IMR-90 (cell line): ENCODE measurements around the gene INO80B. TPM values are rescaled to one million over a fixed set of nuclear protein-coding genes. Genes with fewer than 3 reads are reported as not detected.

Experiments
- ATAC-seq: fragments of 200-7000 bp; cut with Tn5 transposase; 2 replicates; pipeline ENCODE4 v1.9.1; 2020; ENCODE audit warnings: low read depth, mild to moderate bottlenecking, moderate library complexity
- BruUV-seq: library from RNA; stranded (reverse); fragments of 400-500 nt; replicated peaks from 2 replicates; lab custom pipeline; 2021; lab: Mats Ljungman, UMichigan
- CTCF ChIA-PET: fragments of 300-600 bp; formaldehyde crosslinking; extraction: SDS; loops from one replicate; lab custom pipeline; 2021; ENCODE audit warnings: antibody characterized with exemption; lab: Yijun Ruan, JAX
- POLR2A ChIA-PET: fragments of 300-600 bp; sonication (Branson Sonifier 250); formaldehyde crosslinking; loops from one replicate; lab custom pipeline; 2022; ENCODE audit warnings: antibody characterized with exemption; ENCODE audit not compliant: unreplicated experiment; lab: Charles Lee
- DNase-seq: peaks from one replicate; pipeline ENCODE4 v3.0.0; 2013
- H2AFZ ChIP-seq: replicated peaks from 2 replicates; pipeline ENCODE3; 2013; ENCODE audit warnings: low read length, mild to moderate bottlenecking; ENCODE audit not compliant: poor library complexity
- H2AK5ac ChIP-seq: 2 replicates; pipeline ENCODE4 v1.6.1; 2013; ENCODE audit warnings: low read depth, low read length, inconsistent platforms
- H2AK9ac ChIP-seq: replicated peaks from 2 replicates; pipeline ENCODE3; 2013; ENCODE audit warnings: mild to moderate bottlenecking, low read depth, low read length, moderate library complexity; ENCODE audit not compliant: poor library complexity
- H2BK120ac ChIP-seq: 2 replicates; pipeline ENCODE4 v1.6.1; 2013; ENCODE audit warnings: low read depth, low read length, inconsistent platforms
- H2BK15ac ChIP-seq: 3 replicates; pipeline ENCODE4 v1.6.1; 2013; ENCODE audit warnings: low read depth, low read length, inconsistent platforms
- H2BK20ac ChIP-seq: 2 replicates; pipeline ENCODE4 v1.6.1; 2013; ENCODE audit warnings: low read depth, mild to moderate bottlenecking, inconsistent platforms, low read length, moderate library complexity
- H2BK5ac ChIP-seq: 2 replicates; pipeline ENCODE4 v1.6.1; 2013; ENCODE audit warnings: mild to moderate bottlenecking, low read depth, low read length, inconsistent platforms; ENCODE audit not compliant: poor library complexity, severe bottlenecking
- H3K14ac ChIP-seq: replicated peaks from 2 replicates; pipeline ENCODE4 v1.6.1; 2013; ENCODE audit warnings: low read depth, low read length, inconsistent platforms
- H3K18ac ChIP-seq: 2 replicates; pipeline ENCODE4 v1.6.1; 2013; ENCODE audit warnings: low read depth, low read length, control low read depth
- H3K23ac ChIP-seq: 2 replicates; pipeline ENCODE4 v1.6.1; 2013; ENCODE audit warnings: low read depth, low read length, inconsistent platforms
- H3K27ac ChIP-seq: 2 replicates; pipeline ENCODE4 v1.5.1; 2013; ENCODE audit warnings: mild to moderate bottlenecking, control low read depth, low read length; ENCODE audit not compliant: insufficient read depth
- H3K27me3 ChIP-seq: 2 replicates; pipeline ENCODE4 v1.6.1; 2013; ENCODE audit warnings: low read length; ENCODE audit not compliant: control insufficient read depth, insufficient read depth
- H3K36me3 ChIP-seq: 2 replicates; pipeline ENCODE4 v1.6.1; 2013; ENCODE audit warnings: low read length, mixed read lengths; ENCODE audit not compliant: control insufficient read depth, insufficient read depth
- H3K4ac ChIP-seq: 2 replicates; pipeline ENCODE4 v1.6.1; 2013; ENCODE audit warnings: low read depth, low read length, inconsistent platforms
- H3K4me1 ChIP-seq: 2 replicates; pipeline ENCODE4 v1.6.1; 2013; ENCODE audit warnings: low read length, mixed read lengths; ENCODE audit not compliant: control insufficient read depth, insufficient read depth
- H3K4me2 ChIP-seq: 2 replicates; pipeline ENCODE4 v1.6.1; 2013; ENCODE audit warnings: low read depth, mild to moderate bottlenecking, control low read depth, low read length, moderate library complexity
- H3K4me3 ChIP-seq: 2 replicates; pipeline ENCODE4 v1.5.1; 2013; ENCODE audit warnings: low read depth, mild to moderate bottlenecking, control low read depth, low read length, moderate library complexity; ENCODE audit not compliant: insufficient read depth
- H3K56ac ChIP-seq: 2 replicates; pipeline ENCODE4 v1.6.1; 2013; ENCODE audit warnings: low read length, inconsistent platforms; ENCODE audit not compliant: insufficient read depth; ENCODE audit errors: extremely low read depth
- H3K79me1 ChIP-seq, 2 experiments: 2 replicates each; pipeline ENCODE4 v1.6.1; 2013; ENCODE audit warnings: low read length in 2 of 2, inconsistent platforms in 1 of 2, low read depth in 1 of 2
- H3K9ac ChIP-seq: 2 replicates; pipeline ENCODE4 v1.6.1; 2013; ENCODE audit warnings: low read depth, low read length, control low read depth
- H3K9me1 ChIP-seq: 2 replicates; pipeline ENCODE4 v1.6.1; 2013; ENCODE audit warnings: low read length, inconsistent platforms; ENCODE audit not compliant: insufficient read depth
- H3K9me3 ChIP-seq: 2 replicates; pipeline ENCODE4 v1.6.1; 2013; ENCODE audit warnings: low read length; ENCODE audit not compliant: control insufficient read depth, insufficient read depth
- H4K20me1 ChIP-seq: 2 replicates; pipeline ENCODE4 v1.6.1; 2013; ENCODE audit warnings: low read length, inconsistent platforms; ENCODE audit not compliant: insufficient read depth
- H4K5ac ChIP-seq: 2 replicates; pipeline ENCODE4 v1.6.1; 2013; ENCODE audit warnings: mild to moderate bottlenecking, low read depth, low read length, control low read depth
- H4K8ac ChIP-seq, 2 experiments: 2 replicates each; pipeline ENCODE4 v1.6.1; 2013; ENCODE audit warnings: low read depth in 2 of 2, low read length in 2 of 2, control low read depth in 1 of 2, inconsistent platforms in 1 of 2
- H4K91ac ChIP-seq: 2 replicates; pipeline ENCODE4 v1.6.1; 2013; ENCODE audit warnings: low read depth, low read length, inconsistent platforms; ENCODE audit not compliant: insufficient read depth
- BHLHE40 ChIP-seq: fragments of 150-350 bp; IDR thresholded peaks from 2 replicates; pipeline ENCODE4 v1.6.1; 2016; ENCODE audit warnings: mild to moderate bottlenecking, low read depth, low read length
- CEBPB ChIP-seq: IDR thresholded peaks from 2 replicates; pipeline ENCODE4 v1.6.1; 2012; ENCODE audit warnings: low read depth, low read length, improper control_type of control experiment
- CHD1 ChIP-seq: IDR thresholded peaks from 2 replicates; pipeline ENCODE4 v1.6.1; 2012; ENCODE audit warnings: low read depth, low read length, improper control_type of control experiment
- CTCF ChIP-seq: conservative IDR thresholded peaks from 2 replicates; pipeline ENCODE4 v1.5.1; 2012; ENCODE audit warnings: mild to moderate bottlenecking, low read depth, low read length, improper control_type of control experiment
- FOS ChIP-seq: fragments of 150-350 bp; IDR thresholded peaks from 2 replicates; pipeline ENCODE4 v1.6.1; 2016; ENCODE audit warnings: low read depth, low read length
- MAFK ChIP-seq: IDR thresholded peaks from 2 replicates; pipeline ENCODE4 v1.6.1; 2012; ENCODE audit warnings: low read depth, low read length, improper control_type of control experiment
- MXI1 ChIP-seq: IDR thresholded peaks from 2 replicates; pipeline ENCODE4 v1.6.1; 2012; ENCODE audit warnings: low read depth, mild to moderate bottlenecking, low read length, moderate library complexity, borderline replicate concordance
- NFE2L2 ChIP-seq: fragments of 150-350 bp; IDR thresholded peaks from 2 replicates; pipeline ENCODE4 v1.6.1; 2016; ENCODE audit warnings: low read depth, mild to moderate bottlenecking, low read length
- POLR2A ChIP-seq: IDR thresholded peaks from 2 replicates; pipeline ENCODE4 v1.6.1; 2012; ENCODE audit warnings: mild to moderate bottlenecking, low read depth, low read length
- RCOR1 ChIP-seq: IDR thresholded peaks from 2 replicates; pipeline ENCODE4 v1.6.1; 2012; ENCODE audit warnings: mild to moderate bottlenecking, low read length, improper control_type of control experiment; ENCODE audit not compliant: insufficient replicate concordance
- RFX5 ChIP-seq: IDR thresholded peaks from 2 replicates; pipeline ENCODE4 v1.8.0; 2012; ENCODE audit warnings: low read depth, mild to moderate bottlenecking, low read length, moderate library complexity
- SMC3 ChIP-seq: fragments of 150-350 bp; IDR thresholded peaks from 2 replicates; pipeline ENCODE4 v1.6.1; 2016; ENCODE audit warnings: low read depth, mild to moderate bottlenecking, antibody characterized with exemption, low read length, moderate library complexity
- USF2 ChIP-seq: fragments of 150-350 bp; IDR thresholded peaks from 2 replicates; pipeline ENCODE4 v1.6.1; 2017; ENCODE audit warnings: mild to moderate bottlenecking, antibody characterized with exemption, low read length, low read depth
- WGBS, 2 experiments: methylation state at CpG; one replicate each; pipeline versions ENCODE4 v1.1.5 to v1.1.7; 2013; ENCODE audit warnings: missing lambda C conversion rate in 2 of 2; ENCODE audit not compliant: insufficient read length in 1 of 2; ENCODE audit errors: extremely low coverage in 2 of 2; 5-methylcytosine and 5-hydroxymethylcytosine counted together
- dilution Hi-C: fragments of 300-500 bp; cut with HindIII; formaldehyde crosslinking; loops from one replicate; pipeline ENCODE4 v1.14.3; 2018; ENCODE audit warnings: low sequenced_read_pairs; ENCODE audit not compliant: unreplicated experiment
- in situ Hi-C: fragments of 300-500 bp; cut with MboI; formaldehyde crosslinking; loops from 3 replicates; pipeline ENCODE4 v1.14.3; 2019; ENCODE audit warnings: low sequenced_read_pairs, inconsistent platforms, mixed read lengths
- intact Hi-C: fragments of 100-400 bp; cut with micrococcal nuclease; formaldehyde crosslinking; loops from 2 replicates; pipeline ENCODE4 v1.10.0; 2022
- polyA plus RNA-seq, 3 experiments: library from polyadenylated mRNA; depleted of rRNA; stranded (reverse); fragments of >200 nt; gene quantifications; 2 replicates each; pipeline ENCODE4 v1.2.3, GENCODE V29; 2012; ENCODE audit warnings: low replicate concordance in 1 of 3
- total RNA-seq: library from RNA; depleted of rRNA; stranded (reverse); fragments of >200 nt; gene quantifications from 2 replicates; pipeline ENCODE4 v1.2.3, GENCODE V29; 2012
- TF ChIP-seq, protein P1 (sequence below): fragments of 150-350 bp; IDR thresholded peaks from 2 replicates; pipeline ENCODE4 v1.6.1; 2016; ENCODE audit warnings: low read depth, mild to moderate bottlenecking, low read length, moderate library complexity, borderline replicate concordance

The INO80B gene
- total and polyA plus RNA-seq, 2 of the 4 experiments (the other 2 are of a cell fraction), result 4.5 to 10.5 TPM

DNA sequence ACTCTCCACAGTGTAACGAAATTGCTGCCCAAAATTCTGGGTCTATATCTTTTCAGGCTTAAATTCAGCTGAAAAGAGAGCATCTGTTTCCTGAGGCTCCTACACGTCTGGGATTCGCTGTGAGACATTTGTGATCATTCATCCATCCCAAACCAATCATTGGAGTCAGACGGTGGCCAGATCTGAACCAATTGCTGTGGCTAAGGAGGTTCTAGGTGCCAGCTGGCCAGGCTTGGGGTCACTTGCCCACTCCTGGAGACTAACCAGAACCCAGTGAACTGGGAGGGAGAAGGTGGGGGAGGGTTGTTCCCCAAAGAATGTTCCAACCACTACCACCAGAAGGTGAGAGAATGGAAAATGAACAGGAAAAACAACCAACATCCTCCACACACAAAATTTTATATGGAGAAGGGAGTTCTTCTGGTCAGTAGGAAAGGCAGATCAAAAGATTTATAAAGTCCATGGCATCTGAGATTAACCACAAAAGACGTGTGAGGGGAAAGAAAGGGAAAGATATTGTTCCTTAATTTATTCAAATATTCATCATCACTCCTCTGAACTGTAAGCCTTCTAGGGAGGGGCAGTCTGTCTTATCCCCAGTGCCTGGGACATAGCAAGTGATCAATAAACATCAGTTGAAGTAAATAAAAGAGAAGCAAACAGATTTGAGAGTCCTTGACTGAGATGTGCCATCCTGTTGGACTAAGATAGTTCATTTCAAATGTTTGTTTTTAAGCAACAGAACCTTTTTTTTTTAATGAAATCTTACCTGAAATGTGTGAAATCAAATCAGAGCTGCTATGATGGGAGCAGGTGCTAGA, 10.2 kb upstream of the INO80B start:
- ChIA-PET POLR2A (no interaction called here), CTCF (no interaction called here)
- H3K18ac ChIP-seq, result no peak overlapping the region
- dilution Hi-C loops, result no loop called here
- H2AK5ac ChIP-seq, result no peak overlapping the region
- no peak overlapping the region for H3K14ac ChIP-seq
- H2BK5ac ChIP-seq, result no peak overlapping the region
- intact Hi-C loops, result no loop called here
- no peak overlapping the region for H2BK15ac ChIP-seq
- 0% methylated on average over 1 of the region's 5 CpGs; no CpG with 5 or more reads in 1 of the 2 experiments for WGBS, 2 experiments
- H3K36me3 ChIP-seq, result no peaks in the 10 kb centered on the region
- no peak for TF ChIP-seq RCOR1
- no peak for TF ChIP-seq BHLHE40
- no peak for TF ChIP-seq CTCF
- no peak for TF ChIP-seq FOS
- TF ChIP-seq, protein P1, sequence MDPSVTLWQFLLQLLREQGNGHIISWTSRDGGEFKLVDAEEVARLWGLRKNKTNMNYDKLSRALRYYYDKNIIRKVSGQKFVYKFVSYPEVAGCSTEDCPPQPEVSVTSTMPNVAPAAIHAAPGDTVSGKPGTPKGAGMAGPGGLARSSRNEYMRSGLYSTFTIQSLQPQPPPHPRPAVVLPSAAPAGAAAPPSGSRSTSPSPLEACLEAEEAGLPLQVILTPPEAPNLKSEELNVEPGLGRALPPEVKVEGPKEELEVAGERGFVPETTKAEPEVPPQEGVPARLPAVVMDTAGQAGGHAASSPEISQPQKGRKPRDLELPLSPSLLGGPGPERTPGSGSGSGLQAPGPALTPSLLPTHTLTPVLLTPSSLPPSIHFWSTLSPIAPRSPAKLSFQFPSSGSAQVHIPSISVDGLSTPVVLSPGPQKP, result no peak
- TF ChIP-seq USF2, result no peak
- TF ChIP-seq NFE2L2, result no peak
- TF ChIP-seq CEBPB, result no peak
- TF ChIP-seq SMC3, result no peak
- TF ChIP-seq CHD1, result no peak
- TF ChIP-seq RFX5, result no peak
- TF ChIP-seq MAFK, result no peak
- TF ChIP-seq POLR2A, result no peak
- TF ChIP-seq MXI1, result no peak
- no peak overlapping the region for H3K27ac ChIP-seq
- peaks cover 0 to 5% of the 10 kb centered on the region in 2 experiments; a peak in 2 of 4 replicates for H3K79me1 ChIP-seq
- no peak overlapping the region for H4K8ac ChIP-seq
- H3K27me3 ChIP-seq, result peaks cover 5% of the 10 kb centered on the region; the same call in 1 of the 2 replicates
- H3K23ac ChIP-seq, result no peak overlapping the region
- H3K4me1 ChIP-seq, result peaks cover 4% of the 10 kb centered on the region
- H2BK20ac ChIP-seq, result no peak overlapping the region
- no peak overlapping the region for H3K4ac ChIP-seq
- H3K9me1 ChIP-seq, result peaks cover 3% of the 10 kb centered on the region; the same call in 1 of the 2 replicates
- no peaks in the 10 kb centered on the region for H3K9me3 ChIP-seq
- no peak overlapping the region for H4K91ac ChIP-seq
- BruUV-seq, result no TSS peak
- DNase-seq, result no peak
- no peak overlapping the region for H2AK9ac ChIP-seq
- no peak overlapping the region for H3K9ac ChIP-seq
- no peak overlapping the region for H2AFZ ChIP-seq
- no peak overlapping the region for H2BK120ac ChIP-seq
- H3K4me3 ChIP-seq, result no peak overlapping the region
- no peak overlapping the region for H4K5ac ChIP-seq
- H4K20me1 ChIP-seq, result no peaks in the 10 kb centered on the region
- H3K56ac ChIP-seq, result no peak overlapping the region
- H3K4me2 ChIP-seq, result no peak overlapping the region
- no peak for ATAC-seq
- in situ Hi-C loops, result no loop called here
